HL-60 (cell line): ENCODE data around the gene SHC1.
"Not testable (repeated sequence)": the region's sequence is repeated elsewhere in the genome, so short reads cannot be mapped to it uniquely, and the experiment has no call there.

ENCODE experiments used
- DNase-seq, 2 experiments: peaks; one replicate each; pipeline ENCODE4 v3.0.0-alpha.2; 2010 to 2020; ENCODE audit warnings: low read depth in 1 of 2, low spot score in 1 of 2
- H3K27ac ChIP-seq: fragments of 250-450 bp; sonication (Bioruptor Pico); replicated peaks from 2 replicates; pipeline ENCODE4 v1.5.1; 2020; ENCODE audit warnings: mild to moderate bottlenecking, moderate library complexity
- H3K27me3 ChIP-seq: fragments of 250-450 bp; sonication (Bioruptor Pico); 2 replicates; pipeline ENCODE4 v1.5.1; 2021; ENCODE audit warnings: mild to moderate bottlenecking, moderate library complexity; ENCODE audit not compliant: insufficient read depth, poor library complexity, severe bottlenecking
- H3K4me3 ChIP-seq: replicated peaks from 2 replicates; pipeline ENCODE4 v1.5.1; 2011; ENCODE audit warnings: mild to moderate bottlenecking, control low read depth, low read length; ENCODE audit not compliant: insufficient read depth
- GABPA ChIP-seq: IDR thresholded peaks from 2 replicates; pipeline ENCODE4 v1.6.1; 2012; ENCODE audit warnings: low read depth
- POLR2AphosphoS5 ChIP-seq: IDR thresholded peaks from 2 replicates; pipeline ENCODE4 v1.6.1; 2012; ENCODE audit warnings: low read depth
- SPI1 ChIP-seq: IDR thresholded peaks from 2 replicates; pipeline ENCODE4 v1.6.1; 2012; ENCODE audit warnings: low read depth, mild to moderate bottlenecking, borderline replicate concordance
- TF ChIP-seq, protein P1 (sequence below): IDR thresholded peaks from one replicate; pipeline ENCODE4 v1.5.1; 2011; ENCODE audit warnings: low read length, control low read depth, inconsistent platforms; ENCODE audit not compliant: insufficient read depth
- TF ChIP-seq, protein P2 (sequence below): IDR thresholded peaks from 2 replicates; pipeline ENCODE4 v1.6.1; 2012; ENCODE audit warnings: low read depth; ENCODE audit not compliant: insufficient replicate concordance

Gene SHC1

DNA sequence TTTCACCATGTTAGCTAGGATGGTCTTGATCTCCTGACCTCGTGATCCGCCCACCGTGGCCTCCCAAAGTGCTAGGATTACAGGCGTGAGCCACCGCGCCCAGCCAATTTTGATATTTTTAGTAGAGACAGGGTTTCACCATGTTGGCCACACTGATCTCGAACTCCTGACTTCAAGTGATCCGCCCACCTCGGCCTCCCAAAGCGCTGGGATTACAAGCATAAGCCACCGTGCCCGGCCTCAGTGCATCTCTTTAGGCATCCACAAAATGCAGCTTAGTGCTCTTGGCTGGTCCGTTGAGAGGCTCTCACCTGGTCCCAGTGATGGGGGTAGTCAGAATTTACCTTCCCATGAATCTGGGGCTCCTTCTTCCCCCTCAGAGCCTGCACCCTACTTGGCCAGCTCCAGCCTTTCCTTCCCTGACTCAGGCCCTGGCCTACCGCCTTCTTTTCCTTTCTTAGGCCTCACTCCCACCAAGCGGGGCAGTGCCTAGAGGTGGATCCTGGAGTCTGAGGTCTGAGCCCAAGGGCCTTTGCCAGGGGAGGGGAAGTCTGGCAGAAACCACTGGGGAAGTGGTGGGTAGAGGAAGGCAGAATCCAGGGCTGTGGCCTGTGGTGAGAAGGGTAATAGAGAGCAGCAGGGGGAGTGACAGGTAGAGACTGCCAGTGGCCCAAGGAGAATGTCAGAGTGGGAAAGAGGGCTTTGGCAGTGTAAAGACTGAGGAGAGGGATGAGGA is 26.6 kb upstream of the SHC1 start:
- TF ChIP-seq GABPA (no peak), SPI1 (peak; percentile 95), POLR2AphosphoS5 (peak; percentile 66; the same call in 1 of the 2 replicates)
- TF ChIP-seq, protein P1, sequence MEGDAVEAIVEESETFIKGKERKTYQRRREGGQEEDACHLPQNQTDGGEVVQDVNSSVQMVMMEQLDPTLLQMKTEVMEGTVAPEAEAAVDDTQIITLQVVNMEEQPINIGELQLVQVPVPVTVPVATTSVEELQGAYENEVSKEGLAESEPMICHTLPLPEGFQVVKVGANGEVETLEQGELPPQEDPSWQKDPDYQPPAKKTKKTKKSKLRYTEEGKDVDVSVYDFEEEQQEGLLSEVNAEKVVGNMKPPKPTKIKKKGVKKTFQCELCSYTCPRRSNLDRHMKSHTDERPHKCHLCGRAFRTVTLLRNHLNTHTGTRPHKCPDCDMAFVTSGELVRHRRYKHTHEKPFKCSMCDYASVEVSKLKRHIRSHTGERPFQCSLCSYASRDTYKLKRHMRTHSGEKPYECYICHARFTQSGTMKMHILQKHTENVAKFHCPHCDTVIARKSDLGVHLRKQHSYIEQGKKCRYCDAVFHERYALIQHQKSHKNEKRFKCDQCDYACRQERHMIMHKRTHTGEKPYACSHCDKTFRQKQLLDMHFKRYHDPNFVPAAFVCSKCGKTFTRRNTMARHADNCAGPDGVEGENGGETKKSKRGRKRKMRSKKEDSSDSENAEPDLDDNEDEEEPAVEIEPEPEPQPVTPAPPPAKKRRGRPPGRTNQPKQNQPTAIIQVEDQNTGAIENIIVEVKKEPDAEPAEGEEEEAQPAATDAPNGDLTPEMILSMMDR = no peak
- TF ChIP-seq, protein P2, sequence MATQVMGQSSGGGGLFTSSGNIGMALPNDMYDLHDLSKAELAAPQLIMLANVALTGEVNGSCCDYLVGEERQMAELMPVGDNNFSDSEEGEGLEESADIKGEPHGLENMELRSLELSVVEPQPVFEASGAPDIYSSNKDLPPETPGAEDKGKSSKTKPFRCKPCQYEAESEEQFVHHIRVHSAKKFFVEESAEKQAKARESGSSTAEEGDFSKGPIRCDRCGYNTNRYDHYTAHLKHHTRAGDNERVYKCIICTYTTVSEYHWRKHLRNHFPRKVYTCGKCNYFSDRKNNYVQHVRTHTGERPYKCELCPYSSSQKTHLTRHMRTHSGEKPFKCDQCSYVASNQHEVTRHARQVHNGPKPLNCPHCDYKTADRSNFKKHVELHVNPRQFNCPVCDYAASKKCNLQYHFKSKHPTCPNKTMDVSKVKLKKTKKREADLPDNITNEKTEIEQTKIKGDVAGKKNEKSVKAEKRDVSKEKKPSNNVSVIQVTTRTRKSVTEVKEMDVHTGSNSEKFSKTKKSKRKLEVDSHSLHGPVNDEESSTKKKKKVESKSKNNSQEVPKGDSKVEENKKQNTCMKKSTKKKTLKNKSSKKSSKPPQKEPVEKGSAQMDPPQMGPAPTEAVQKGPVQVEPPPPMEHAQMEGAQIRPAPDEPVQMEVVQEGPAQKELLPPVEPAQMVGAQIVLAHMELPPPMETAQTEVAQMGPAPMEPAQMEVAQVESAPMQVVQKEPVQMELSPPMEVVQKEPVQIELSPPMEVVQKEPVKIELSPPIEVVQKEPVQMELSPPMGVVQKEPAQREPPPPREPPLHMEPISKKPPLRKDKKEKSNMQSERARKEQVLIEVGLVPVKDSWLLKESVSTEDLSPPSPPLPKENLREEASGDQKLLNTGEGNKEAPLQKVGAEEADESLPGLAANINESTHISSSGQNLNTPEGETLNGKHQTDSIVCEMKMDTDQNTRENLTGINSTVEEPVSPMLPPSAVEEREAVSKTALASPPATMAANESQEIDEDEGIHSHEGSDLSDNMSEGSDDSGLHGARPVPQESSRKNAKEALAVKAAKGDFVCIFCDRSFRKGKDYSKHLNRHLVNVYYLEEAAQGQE = no peak
- DNase-seq = peak; percentile 72 to 84
- no peak overlapping the region for H3K27ac ChIP-seq
- H3K4me3 ChIP-seq = no peak overlapping the region
- H3K27me3 ChIP-seq = no peaks in the 10 kb centered on the region

DNA sequence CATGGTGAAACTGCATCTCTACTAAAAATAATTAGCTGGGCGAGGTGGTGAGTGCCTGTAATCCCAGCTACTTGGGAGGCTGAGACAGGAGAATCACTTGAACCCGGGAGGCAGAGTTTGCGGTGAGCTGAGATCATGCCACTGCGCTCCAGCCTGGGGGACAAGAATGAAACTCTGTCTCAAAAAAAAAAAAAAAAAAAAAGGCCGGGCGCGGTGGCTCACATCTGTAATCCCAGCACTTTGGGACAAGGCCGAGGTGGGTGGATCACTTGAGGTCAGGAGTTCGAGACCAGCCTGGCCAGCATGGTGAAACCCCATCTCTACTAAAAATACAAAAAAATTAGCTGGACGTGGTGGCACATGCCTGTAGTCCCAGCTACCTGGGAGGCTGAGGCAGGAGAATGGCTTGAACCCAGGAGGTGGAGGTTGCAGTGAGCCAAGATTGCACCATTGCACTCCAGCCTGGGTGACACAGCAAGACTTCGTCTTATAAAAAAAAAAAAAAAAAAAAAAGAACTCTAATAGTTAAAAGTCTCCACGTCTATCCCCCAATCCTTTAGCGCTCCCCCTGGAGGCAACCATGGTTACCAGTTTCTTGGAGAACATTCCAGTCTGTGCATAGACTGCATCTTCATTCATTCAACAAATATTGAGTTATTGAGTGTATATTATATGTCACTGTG is 24.9 kb upstream of the SHC1 start:
- H3K27ac ChIP-seq = peak overlapping the region; percentile 9; the same call in 1 of the 2 replicates
- TF ChIP-seq, protein P1 = peak; percentile 26
- H3K4me3 ChIP-seq, H3K27me3 ChIP-seq: not testable (repeated sequence)
- DNase-seq = peak in 1 of 2 experiments; percentile 50

DNA sequence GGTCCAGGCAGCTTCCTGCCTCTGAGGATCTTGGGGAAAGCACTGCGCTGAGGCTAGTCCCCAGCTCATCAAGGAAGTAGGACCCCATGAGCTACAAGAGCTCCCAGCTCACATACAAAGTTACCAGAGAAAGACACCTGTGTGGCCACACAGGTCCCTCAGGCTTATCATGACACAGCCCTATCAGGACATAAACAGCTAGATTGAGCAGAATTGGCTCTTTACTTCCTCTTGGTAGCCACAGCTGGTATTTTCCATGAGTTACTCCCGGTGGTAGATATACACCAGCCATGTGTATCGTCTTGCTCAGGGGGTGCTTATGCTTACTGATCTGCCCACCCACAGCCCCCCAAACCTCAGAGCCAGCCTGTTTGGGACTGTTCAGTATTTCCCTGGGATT is 24.0 kb upstream of the SHC1 start:
- Histone ChIP-seq H3K27me3 (no peaks in the 10 kb centered on the region), H3K27ac (no peak overlapping the region; the same call in 1 of the 2 replicates), H3K4me3 (no peak overlapping the region)
- TF ChIP-seq, protein P2 = no peak
- no peak for TF ChIP-seq SPI1
- TF ChIP-seq, protein P1 = no peak
- TF ChIP-seq GABPA = no peak
- TF ChIP-seq POLR2AphosphoS5 = no peak
- DNase-seq = no peak

DNA sequence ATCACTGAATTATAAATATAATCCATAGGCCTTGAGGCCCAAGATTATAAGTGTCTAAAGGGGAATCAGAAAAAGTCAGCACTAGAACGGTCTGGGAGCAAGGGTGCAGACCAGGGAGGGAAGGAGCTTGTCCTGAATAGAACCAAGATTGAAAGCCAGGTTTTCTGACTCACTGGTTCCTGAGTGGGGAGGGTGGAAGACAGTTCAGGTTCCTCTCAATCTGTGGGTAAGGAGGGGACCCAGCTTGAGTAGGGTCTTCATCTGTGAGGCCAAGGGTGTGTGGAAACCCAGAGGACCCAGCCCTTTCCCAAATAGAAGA is 23.7 kb upstream of the SHC1 start:
- H3K27ac ChIP-seq = no peak overlapping the region
- TF ChIP-seq SPI1 (no peak), POLR2AphosphoS5 (no peak), GABPA (no peak)
- TF ChIP-seq, protein P2 = no peak
- TF ChIP-seq, protein P1 = no peak
- no peak for DNase-seq

More for the DNA sequence above, 23.7 kb upstream of the SHC1 start:
- Histone ChIP-seq H3K4me3 (no peak overlapping the region), H3K27me3 (no peaks in the 10 kb centered on the region)
